ENCODE measurements around the gene CABP2. TPM values are rescaled to one million over a fixed set of nuclear protein-coding genes. Genes with fewer than 3 reads are reported as not detected.

The CABP2 gene
- total RNA-seq, 1 experiment from 2014 or later: not detected

DNA sequence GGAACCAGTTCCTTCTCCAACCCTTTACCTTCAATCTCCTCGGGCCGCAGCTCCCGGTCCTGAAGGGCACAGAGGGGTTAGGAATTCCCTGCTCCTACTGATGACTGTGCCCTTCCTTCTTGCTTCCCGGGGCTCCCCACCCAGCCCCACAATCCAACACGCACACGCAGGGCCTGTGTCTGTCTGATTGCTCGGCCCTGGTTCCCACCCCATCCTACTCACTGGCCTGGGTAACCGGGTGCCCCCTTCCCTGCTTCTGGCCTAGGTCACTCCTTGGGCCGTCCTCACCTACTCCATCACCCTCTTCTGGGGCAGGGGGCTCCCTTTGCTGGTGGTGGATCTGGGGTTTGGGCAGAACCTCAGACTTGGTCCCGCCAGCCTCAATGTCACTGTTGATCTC is 1.3 kb downstream of the CABP2 start:
- H3K23ac ChIP-seq (ENCODE audit: insufficient read length, low read depth, low read length): no peak overlapping the region
- no peak overlapping the region for H3K27ac ChIP-seq (ENCODE audit: insufficient read length, low read depth, low read length)
- no peak overlapping the region for H3K4me2 ChIP-seq (ENCODE audit: insufficient read depth, insufficient read length, low read length)
- no peaks in the 10 kb centered on the region; a peak in 1 of 4 replicates for H3K4me1 Mint-ChIP-seq
- no peak overlapping the region for H2AK5ac ChIP-seq (ENCODE audit: insufficient read length, low read length)
- H3K9ac ChIP-seq (ENCODE audit: extremely low read depth, insufficient read length, low read length): no peak overlapping the region
- peaks cover 23% of the 10 kb centered on the region for H3K27me3 Mint-ChIP-seq (ENCODE audit: low read depth)
- no peak overlapping the region for H3K4me3 Mint-ChIP-seq
- H4K5ac ChIP-seq (ENCODE audit: insufficient read length, low read depth, low read length): no peak overlapping the region
- no peak overlapping the region for H2BK20ac ChIP-seq (ENCODE audit: low read depth, low read length, poor library complexity, severe bottlenecking)
- no peaks in the 10 kb centered on the region for H3K9me3 Mint-ChIP-seq
- TF ChIP-seq, protein P1, sequence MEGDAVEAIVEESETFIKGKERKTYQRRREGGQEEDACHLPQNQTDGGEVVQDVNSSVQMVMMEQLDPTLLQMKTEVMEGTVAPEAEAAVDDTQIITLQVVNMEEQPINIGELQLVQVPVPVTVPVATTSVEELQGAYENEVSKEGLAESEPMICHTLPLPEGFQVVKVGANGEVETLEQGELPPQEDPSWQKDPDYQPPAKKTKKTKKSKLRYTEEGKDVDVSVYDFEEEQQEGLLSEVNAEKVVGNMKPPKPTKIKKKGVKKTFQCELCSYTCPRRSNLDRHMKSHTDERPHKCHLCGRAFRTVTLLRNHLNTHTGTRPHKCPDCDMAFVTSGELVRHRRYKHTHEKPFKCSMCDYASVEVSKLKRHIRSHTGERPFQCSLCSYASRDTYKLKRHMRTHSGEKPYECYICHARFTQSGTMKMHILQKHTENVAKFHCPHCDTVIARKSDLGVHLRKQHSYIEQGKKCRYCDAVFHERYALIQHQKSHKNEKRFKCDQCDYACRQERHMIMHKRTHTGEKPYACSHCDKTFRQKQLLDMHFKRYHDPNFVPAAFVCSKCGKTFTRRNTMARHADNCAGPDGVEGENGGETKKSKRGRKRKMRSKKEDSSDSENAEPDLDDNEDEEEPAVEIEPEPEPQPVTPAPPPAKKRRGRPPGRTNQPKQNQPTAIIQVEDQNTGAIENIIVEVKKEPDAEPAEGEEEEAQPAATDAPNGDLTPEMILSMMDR (conservative IDR thresholded peaks at IDR 0.05): no peak
- no peaks in the 10 kb centered on the region for H3K36me3 Mint-ChIP-seq (ENCODE audit: insufficient read depth in 1 of 3, low read depth in 3 of 3)
- H3K14ac ChIP-seq (ENCODE audit: insufficient read depth, low read length): no peak overlapping the region
- H3K79me1 ChIP-seq (ENCODE audit: insufficient read depth, low read depth, low read length, poor library complexity, severe bottlenecking): no peaks in the 10 kb centered on the region
- no peak overlapping the region for H4K8ac ChIP-seq (replicated peaks; ENCODE audit: insufficient read length, low read depth, low read length)
- H2BK120ac ChIP-seq (ENCODE audit: low read depth, low read length, poor library complexity, severe bottlenecking): no peak overlapping the region
- H4K91ac ChIP-seq (ENCODE audit: insufficient read length, low read depth, low read length): no peak overlapping the region
- no peaks in the 10 kb centered on the region for H3K27me3 ChIP-seq (ENCODE audit: insufficient read depth, low read length)
- H3K56ac ChIP-seq (ENCODE audit: insufficient read length, low read depth, low read length): no peak overlapping the region
- H3K27ac Mint-ChIP-seq: peak overlapping the region in 1 of 3 experiments; percentile 74; a peak in 1 of 7 replicates
- no peaks in the 10 kb centered on the region for H3K23me2 ChIP-seq (ENCODE audit: insufficient read length, low read depth, low read length, poor library complexity, severe bottlenecking)
- H3K4ac ChIP-seq (ENCODE audit: low read depth, low read length): no peak overlapping the region
- no peak overlapping the region for H2AFZ ChIP-seq (ENCODE audit: low read length)
- no peak for DNase-seq
- H3K18ac ChIP-seq (ENCODE audit: insufficient read length, low read depth, low read length): no peak overlapping the region
- no CpG with 5 or more reads among the region's 10 CpGs for WGBS (ENCODE audit: extremely low coverage, insufficient read length, low lambda C conversion rate)
- H3K9me3 ChIP-seq (ENCODE audit: control insufficient read depth, low read depth, low read length): no peaks in the 10 kb centered on the region
- H2BK15ac ChIP-seq (ENCODE audit: low read depth, low read length): no peak overlapping the region
- no peaks in the 10 kb centered on the region for H4K20me1 ChIP-seq (ENCODE audit: control insufficient read depth, insufficient read depth, insufficient read length)
- no peak overlapping the region for H3T11ph ChIP-seq (ENCODE audit: low read length)
- H3K4me1 ChIP-seq (ENCODE audit: insufficient read depth, low read length): no peaks in the 10 kb centered on the region
- no peaks in the 10 kb centered on the region for H3K79me2 ChIP-seq (ENCODE audit: insufficient read depth, low read length)
- H2BK5ac ChIP-seq (ENCODE audit: insufficient read length, low read length): no peak overlapping the region
- no peak overlapping the region for H2BK12ac ChIP-seq (ENCODE audit: insufficient read length, low read depth, low read length)
